ENCODE results near the gene ZSCAN22.
A peak's percentile ranks its signal among the peaks of the same experiment; 100 is the strongest.

Gene ZSCAN22

DNA sequence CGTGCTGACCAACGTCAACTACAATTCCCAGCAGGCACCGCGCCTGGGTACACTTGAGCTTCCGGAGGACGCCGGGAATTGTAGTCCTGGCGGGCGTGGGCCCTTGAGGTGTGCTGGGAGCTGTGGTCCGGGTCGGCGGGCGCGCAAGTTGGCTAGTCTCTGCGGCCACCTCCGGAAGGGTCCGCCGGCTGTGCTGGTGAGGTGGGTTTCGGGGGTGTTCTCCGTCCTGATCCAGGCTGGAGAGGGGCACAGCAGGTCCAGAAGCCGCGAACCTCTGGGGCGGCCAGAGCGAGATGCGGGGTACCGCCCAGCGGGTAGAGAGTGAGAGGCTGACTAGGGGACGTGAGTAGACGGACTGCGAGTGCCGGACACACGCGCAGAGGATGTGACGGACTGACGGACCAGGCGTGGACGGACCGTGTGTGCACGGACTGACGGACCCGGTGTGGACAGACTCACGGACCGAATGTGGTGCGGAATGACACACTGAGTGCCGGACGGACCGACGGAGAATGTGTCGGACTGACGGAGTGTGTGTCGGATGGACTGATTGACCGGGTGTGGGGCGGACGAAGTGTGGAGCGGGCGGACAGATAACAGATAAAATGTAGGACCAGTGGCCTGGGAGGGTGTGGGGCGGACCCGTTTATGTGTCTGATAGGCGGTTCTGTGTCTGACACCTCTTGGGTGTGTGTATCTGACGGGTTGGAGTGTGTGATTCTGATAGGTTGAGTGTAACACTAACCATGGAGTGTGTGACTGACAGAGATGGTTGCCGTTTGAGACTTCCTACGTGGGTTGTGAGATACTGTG, at the start of gene ZSCAN22:
Gene ZSCAN22 (plus strand): TSS at position 81 of the 813 bp plus-strand sequence. CDS start 7,809 bp downstream, outside the sequence.
- peak; percentile 92 for DNase-seq

- DNase-seq = no peak
Measured at GRCh38 chr19:58277197-58277596, 49.6 kb upstream of the ZSCAN22 start.

- DNase-seq = no peak
Measured at GRCh38 chr19:58277748-58278540, 48.9 kb upstream of the ZSCAN22 start.

- DNase-seq = peak; percentile 99
Measured at GRCh38 chr19:58278541-58279041, 48.2 kb upstream of the ZSCAN22 start, which contains the start of gene ZNF8. TSS of gene ZNF8 (plus strand) at chr19:58278955. CDS start at chr19:58279082, 127 bp downstream.

- peak; percentile 92 for DNase-seq
Measured at GRCh38 chr19:58279042-58279924, 47.5 kb upstream of the ZSCAN22 start.

- DNase-seq = no peak
Measured at GRCh38 chr19:58279925-58280316, 46.9 kb upstream of the ZSCAN22 start.

DNA sequence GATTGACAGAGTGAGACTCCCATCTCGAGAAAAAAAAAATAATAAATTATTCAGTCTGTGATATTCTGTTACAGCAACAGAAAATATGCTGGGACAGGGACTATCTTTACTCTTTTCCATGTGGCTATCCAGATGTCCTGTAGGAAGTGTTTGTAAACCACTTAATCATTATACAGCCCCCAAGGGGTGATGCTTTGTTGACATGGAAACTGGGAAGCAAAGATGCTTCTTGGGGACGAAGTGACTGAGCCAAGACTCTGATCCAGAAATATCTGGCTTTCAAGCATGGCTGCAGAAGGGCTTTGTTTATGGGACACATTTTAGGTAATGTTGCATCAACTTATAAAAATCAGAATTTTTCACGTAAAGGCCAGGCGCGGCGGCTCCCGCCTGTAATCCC, 42.6 kb upstream of the ZSCAN22 start:
- no peak for DNase-seq

- DNase-seq = no peak
Measured at GRCh38 chr19:58291943-58292342, 34.9 kb upstream of the ZSCAN22 start.

GRCh38 chr19:58294743-58295374, 31.9 kb upstream of the ZSCAN22 start:
- no peak for DNase-seq

DNA sequence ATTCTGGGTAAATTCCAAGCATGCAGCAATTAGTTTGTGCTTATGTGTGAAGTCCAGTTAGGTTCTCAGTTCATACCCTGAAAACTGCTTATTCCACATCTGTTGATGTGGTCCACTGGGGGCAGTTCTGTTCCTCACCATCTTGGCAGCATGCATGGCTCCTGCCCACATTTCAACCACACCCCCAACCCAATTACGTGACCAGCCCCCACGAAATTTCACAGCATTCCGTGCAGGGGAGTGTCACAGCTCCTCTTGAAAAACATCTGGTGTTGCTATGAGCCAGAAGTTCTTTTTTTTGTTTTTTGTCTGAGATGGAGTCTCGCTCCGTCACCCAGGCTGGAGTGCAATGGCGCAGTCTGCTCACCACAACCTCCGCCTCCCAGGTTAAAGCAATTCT, 30.7 kb upstream of the ZSCAN22 start:
- DNase-seq = no peak

DNA sequence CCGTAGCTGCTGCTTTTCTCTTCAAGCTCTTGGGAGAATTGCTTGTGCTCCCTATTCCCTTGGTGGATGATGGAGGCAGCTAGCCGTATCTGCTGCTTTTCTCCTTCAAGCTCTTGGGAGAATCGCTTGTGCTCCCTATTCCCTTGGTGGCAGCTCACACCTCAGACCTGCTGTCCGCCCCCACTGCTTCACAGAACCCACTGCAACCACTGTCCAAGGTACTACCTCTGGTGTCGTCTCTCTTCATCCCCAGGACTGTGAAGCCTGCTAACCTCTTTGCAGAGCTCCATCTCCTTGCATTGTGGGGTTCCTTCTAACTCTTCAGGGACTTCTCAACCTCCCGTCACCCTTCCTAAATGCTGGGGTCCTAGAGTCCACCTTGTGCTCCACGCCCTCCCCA, 26.2 kb upstream of the ZSCAN22 start:
- no peak for DNase-seq

DNA sequence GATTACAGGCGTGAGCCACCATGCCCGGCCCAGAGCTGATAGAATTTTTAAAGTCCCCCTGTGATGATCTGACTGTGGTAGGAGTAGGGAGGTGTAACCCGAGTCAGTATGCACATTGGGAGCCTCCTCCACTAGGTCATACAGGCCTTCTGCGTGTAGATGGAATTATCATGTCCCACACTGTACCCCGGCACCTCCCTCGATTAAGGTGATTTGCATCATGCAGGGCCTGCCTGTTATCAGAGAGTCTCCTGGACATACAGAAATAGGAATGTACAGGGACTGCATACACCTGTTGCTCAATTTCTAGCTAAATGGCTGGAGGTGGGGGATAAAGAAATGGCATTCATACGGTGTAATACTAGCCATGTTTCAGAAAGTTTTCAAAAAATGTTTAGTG, 22.5 kb upstream of the ZSCAN22 start:
- DNase-seq = no peak

- DNase-seq = no peak
Measured at GRCh38 chr19:58304748-58305064, 22.1 kb upstream of the ZSCAN22 start.

GRCh38 chr19:58305065-58305931, 21.5 kb upstream of the ZSCAN22 start, which contains the start of gene ERVK3-1:
TSS of gene ERVK3-1 (plus strand) at chr19:58305377. CDS start at chr19:58312169, 6,792 bp downstream.
- DNase-seq = peak; percentile 91

DNA sequence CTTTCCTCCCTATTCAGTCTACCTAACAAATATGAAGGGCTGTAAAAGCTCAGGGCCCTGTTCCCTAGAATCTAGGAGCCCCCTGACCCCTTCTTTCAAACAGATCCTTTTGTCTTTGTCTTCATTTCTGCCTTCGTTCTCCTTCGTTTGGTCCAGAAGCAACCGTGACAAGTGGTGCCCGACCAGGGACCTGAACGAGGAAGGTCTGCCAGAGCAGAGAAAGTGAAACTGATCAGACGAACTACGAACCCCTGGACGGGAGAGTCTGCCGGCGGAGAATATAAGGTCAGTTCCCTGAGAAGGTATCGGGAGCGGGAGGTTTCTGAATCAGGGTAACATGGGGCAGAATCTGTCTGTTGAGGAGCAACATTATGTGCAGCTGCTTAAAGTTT, 20.9 kb upstream of the ZSCAN22 start:
- DNase-seq = no peak

- DNase-seq = no peak
Measured at GRCh38 chr19:58307736-58308135, 19.1 kb upstream of the ZSCAN22 start.

DNA sequence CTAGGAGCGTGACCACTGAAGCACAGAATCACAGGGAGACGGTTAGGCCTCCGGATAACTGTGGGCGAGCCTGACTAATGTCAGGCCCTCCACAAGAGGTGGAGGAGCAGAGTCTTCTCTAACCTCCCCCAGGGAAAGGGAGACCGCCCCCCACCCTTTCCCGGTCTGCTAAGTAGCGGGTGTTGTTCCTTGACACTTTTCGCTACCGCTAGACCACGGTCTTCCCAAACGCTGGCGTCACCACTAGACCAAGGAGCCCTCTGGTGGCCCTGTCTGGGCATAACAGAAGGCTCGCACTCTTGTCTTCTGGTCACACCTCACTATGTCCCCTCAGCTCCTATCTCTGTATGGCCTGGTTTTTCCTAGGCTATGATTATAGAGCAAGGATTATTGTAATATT, 16.1 kb upstream of the ZSCAN22 start:
- DNase-seq = peak; percentile 22

DNA sequence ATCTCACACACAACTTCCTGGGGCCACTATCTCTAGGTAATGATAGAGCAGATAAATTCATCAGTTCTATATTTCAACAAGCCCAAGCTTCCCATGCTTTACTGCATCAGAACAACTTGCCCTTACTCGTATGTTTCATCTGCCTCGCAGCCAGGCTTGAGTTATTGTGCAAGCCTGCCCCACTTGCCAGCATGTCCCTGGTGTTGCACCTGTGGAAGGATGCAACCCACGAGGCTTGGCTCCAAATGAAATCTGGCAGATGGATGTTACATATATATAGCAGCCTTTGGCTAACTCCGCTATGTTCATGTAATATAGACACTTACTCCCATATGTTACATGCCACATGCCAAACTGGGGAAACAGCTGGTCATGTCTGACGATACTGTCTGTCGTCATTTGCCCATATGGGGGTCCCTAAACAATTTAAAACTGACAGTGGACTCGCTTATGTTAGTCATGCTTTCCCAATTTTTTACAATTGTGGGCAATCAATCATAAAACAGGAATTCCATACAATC, 15.4 kb upstream of the ZSCAN22 start:
- DNase-seq = no peak

DNA sequence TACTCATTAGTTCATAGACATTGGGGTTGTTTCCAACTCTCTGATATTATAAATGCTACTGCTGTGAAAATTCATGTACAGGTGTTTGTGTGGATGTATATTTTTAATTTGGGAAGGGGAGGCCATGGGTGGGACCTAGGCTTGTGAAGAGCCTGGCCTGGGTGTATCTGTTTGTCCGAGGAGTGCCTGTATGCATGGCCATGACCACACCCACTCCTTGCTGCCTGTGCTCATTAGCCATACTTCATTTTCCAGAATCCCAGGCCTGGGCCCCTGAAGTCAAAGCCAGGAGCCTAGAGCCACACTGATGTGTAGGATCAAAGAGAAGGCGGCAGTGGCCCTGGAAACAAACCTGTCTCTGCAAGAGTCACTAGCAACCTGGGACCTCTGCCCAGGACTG, 11.2 kb upstream of the ZSCAN22 start:
- DNase-seq = no peak

GRCh38 chr19:58317476-58318072, 9.2 kb upstream of the ZSCAN22 start:
- no peak for DNase-seq

GRCh38 chr19:58318297-58318696, 8.5 kb upstream of the ZSCAN22 start:
- DNase-seq = no peak

Data from COR-L47 (cell line).